Lower leg skin (tissue), 4 donors: ENCODE data around the gene TMC2. TPM values are rescaled to one million over a fixed set of nuclear protein-coding genes. Genes with fewer than 3 reads are reported as not detected.
"Not testable (repeated sequence)": the region's sequence is repeated elsewhere in the genome, so short reads cannot be mapped to it uniquely, and the experiment has no call there.

Experiments used
- DNase-seq, 2 donors: peaks; one replicate each; pipeline ENCODE4 v3.0.0-alpha.2; 2019; ENCODE audit warnings: low spot score in 2 of 2
- H3K4me3 ChIP-seq: fragments of 200-600 bp; sonication (generic); 2 replicates; pipeline ENCODE4 v1.5.1; 2017; ENCODE audit warnings: mild to moderate bottlenecking, low read depth; ENCODE audit not compliant: poor library complexity, severe bottlenecking
- POLR2A ChIP-seq, 2 donors: fragments of 450-650 bp; IDR thresholded peaks; one replicate each; pipeline ENCODE4 v1.6.1; 2016 to 2017; ENCODE audit warnings: antibody characterized with exemption in 2 of 2, mild to moderate bottlenecking in 1 of 2, moderate library complexity in 1 of 2
- WGBS, 2 donors: methylation state at CpG; one replicate each; pipeline ENCODE4 v1.1.5; 2018; 5-methylcytosine and 5-hydroxymethylcytosine counted together
- intact Hi-C: fragments of 100-400 bp; cut with DNase I; formaldehyde crosslinking; loops from one replicate; pipeline ENCODE4 v1.15.0; 2023; ENCODE audit warnings: low total_unique reads
- total RNA-seq, 4 donors: library from RNA; depleted of rRNA; stranded (reverse); fragments of >200 nt; gene quantifications; one replicate each; pipeline ENCODE4 v1.1.0, GENCODE V29; 2016
- TF ChIP-seq, protein P1 (sequence below), 3 donors: fragments of 450-650 bp; IDR thresholded peaks; one replicate each; pipeline ENCODE4 v1.5.1; 2016; ENCODE audit warnings: antibody characterized with exemption in 3 of 3, mild to moderate bottlenecking in 3 of 3, moderate library complexity in 2 of 3

The TMC2 gene
- total RNA-seq, 4 donors from 2014 or later = 0.06 TPM; not detected in 3

DNA sequence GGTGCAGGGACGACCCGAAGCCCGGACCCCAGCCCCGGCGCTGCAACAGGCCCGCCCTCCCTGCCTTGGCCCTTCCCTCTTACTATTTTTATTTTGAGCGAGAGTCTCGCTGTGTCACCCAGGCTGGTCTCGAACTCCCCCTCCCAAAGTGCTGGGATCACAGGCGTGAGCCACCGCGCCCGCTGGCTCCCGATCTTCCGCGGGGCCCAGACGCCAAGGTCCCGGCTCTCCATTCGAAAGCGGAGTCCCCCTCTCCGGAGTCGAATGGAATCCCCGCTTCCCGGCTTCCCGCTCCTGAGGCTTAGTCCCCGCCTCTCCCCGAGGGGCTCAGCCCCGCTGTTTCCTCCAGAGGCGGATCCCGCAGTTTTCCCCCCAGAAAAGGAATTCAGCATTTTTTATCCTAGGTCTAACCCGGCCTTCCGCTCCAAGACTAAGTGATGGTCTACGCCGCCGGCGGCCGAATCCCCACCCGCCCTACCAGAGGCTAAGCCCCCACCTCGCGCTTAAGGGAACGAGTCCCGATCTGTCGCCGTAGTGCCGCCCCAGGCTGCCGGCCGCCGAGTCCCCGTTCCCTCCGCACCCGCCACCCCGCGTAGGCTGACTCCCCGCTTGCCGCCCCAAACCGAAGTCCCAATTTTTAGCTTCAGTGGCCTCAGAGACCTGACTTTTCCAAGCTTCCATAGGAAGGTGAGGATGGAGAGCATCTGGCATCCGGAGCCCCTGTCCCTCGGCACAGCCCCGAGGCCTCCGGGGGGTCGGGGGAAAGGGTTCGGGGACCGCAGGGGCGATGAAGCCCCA, 11.5 kb upstream of the TMC2 start:
- peak; percentile 27 to 90 for DNase-seq

DNA sequence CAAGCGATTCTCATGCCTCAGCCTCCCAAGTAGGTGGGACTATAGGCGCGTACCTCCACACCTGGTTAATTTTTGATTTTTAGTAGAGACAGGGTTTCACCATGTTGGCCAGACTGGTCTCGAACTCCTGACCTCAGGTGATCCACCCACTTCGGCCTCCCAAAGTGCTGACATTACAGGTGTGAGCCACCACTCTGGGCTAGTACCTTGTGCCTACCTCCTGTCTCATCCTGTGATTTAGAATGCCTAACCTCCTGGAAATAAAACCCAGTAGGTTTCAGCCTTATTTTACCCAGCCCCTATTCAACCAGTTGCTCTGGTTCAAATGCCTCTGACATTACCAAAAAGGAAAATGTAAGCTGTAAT, 10.2 kb upstream of the TMC2 start:
- 87 to 95% methylated on average over 5 of the region's 5 CpGs for WGBS, 2 donors
- intact Hi-C loops, H3K4me3 ChIP-seq: not testable (repeated sequence)
- DNase-seq = peak in 1 of 2 donors; percentile 32

More for the DNA sequence above, 11.5 kb upstream of the TMC2 start:
- intact Hi-C loops = no loop called here
- no peak for TF ChIP-seq POLR2A (IDR thresholded peaks at IDR 0.05)
- TF ChIP-seq, protein P1, sequence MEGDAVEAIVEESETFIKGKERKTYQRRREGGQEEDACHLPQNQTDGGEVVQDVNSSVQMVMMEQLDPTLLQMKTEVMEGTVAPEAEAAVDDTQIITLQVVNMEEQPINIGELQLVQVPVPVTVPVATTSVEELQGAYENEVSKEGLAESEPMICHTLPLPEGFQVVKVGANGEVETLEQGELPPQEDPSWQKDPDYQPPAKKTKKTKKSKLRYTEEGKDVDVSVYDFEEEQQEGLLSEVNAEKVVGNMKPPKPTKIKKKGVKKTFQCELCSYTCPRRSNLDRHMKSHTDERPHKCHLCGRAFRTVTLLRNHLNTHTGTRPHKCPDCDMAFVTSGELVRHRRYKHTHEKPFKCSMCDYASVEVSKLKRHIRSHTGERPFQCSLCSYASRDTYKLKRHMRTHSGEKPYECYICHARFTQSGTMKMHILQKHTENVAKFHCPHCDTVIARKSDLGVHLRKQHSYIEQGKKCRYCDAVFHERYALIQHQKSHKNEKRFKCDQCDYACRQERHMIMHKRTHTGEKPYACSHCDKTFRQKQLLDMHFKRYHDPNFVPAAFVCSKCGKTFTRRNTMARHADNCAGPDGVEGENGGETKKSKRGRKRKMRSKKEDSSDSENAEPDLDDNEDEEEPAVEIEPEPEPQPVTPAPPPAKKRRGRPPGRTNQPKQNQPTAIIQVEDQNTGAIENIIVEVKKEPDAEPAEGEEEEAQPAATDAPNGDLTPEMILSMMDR (IDR thresholded peaks at IDR 0.05) = no peak
- 1% methylated on average over 64 of the region's 64 CpGs for WGBS, 2 donors
- peak overlapping the region; percentile 56 for H3K4me3 ChIP-seq

DNA sequence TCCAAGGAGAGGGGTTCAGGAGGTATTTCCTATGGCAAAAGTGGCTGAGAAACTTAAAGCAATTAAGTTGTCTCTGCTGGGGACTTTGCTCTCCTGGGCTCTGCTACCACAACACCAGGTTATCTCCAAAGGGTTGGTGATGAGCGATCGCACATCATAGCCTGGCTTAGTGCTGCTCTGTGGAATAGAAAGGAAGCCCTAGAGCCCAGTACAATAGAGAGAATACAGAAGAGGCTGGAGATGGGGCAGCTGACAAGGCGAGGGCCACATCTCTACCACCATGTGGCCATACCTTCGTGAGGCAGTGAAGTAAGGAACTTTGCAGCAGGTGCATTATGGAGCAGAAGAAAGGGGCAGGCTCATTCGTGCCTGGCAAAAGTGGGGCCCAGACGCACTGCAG, 8.6 kb upstream of the TMC2 start:
- TF ChIP-seq POLR2A (IDR thresholded peaks at IDR 0.05) = no peak
- TF ChIP-seq, protein P1 (IDR thresholded peaks at IDR 0.05) = no peak
- 89 to 90% methylated on average over 6 of the region's 6 CpGs for WGBS, 2 donors
- no peak overlapping the region for H3K4me3 ChIP-seq
- intact Hi-C loops = no loop called here
- DNase-seq = peak in 1 of 2 donors; percentile 54

DNA sequence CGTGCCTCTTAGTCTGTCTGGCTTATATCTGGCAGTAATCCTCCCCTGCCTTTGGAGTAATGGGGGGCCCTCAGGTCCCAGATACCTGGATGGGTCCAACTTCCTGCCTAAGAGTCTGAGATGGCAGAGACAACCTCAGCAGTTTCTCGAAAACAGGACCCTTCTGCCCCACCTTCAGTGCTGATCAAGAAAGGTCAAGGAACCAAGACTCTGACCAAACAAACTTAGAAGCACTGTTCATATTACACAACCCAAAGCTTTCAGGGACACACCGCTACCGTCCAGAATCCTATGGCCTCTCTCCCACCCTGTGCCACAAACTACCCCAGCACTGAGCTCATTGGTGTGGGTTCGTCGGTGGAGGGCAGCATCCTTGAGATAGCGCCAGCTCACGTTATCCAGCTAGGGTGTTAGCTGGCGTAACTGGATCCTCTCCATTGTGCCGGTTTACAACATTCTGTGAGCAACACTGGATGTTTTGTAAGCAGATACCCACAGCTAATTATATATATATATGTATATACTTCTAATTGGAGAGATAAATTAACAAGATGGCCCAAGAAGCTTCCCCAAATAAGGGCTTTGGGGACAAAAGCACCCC, 7.6 kb upstream of the TMC2 start:
- DNase-seq = peak in 1 of 2 donors; percentile 67
- H3K4me3 ChIP-seq = no peak overlapping the region
- intact Hi-C loops = no loop called here
- WGBS, 2 donors = 61 to 66% methylated on average over 10 of the region's 10 CpGs
- TF ChIP-seq, protein P1 (IDR thresholded peaks at IDR 0.05) = no peak
- no peak for TF ChIP-seq POLR2A (IDR thresholded peaks at IDR 0.05)

DNA sequence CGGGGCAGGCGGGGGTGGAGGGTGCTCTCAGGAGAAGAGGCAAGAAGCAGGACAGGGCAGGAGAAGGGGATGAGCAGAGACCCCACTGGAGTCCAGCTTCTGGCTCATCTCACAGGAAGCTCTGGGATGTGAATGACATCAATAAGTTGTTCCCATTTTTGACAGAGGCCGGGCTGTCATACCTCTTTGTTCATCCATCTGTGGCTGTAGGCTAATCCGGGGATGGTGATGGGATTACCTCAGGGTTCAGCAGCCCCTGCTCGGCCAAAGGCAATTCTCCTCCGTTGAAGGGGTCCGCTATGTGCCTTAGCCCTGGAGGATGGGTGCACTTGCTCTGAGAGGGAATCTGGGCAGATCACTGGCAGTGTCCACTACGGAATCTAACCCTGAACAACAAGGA, 3.3 kb upstream of the TMC2 start:
- no peak overlapping the region for H3K4me3 ChIP-seq
- intact Hi-C loops = no loop called here
- 88 to 90% methylated on average over 8 of the region's 8 CpGs for WGBS, 2 donors
- TF ChIP-seq, protein P1 (IDR thresholded peaks at IDR 0.05) = no peak
- no peak for TF ChIP-seq POLR2A (IDR thresholded peaks at IDR 0.05)
- peak in 1 of 2 donors; percentile 54 for DNase-seq

DNA sequence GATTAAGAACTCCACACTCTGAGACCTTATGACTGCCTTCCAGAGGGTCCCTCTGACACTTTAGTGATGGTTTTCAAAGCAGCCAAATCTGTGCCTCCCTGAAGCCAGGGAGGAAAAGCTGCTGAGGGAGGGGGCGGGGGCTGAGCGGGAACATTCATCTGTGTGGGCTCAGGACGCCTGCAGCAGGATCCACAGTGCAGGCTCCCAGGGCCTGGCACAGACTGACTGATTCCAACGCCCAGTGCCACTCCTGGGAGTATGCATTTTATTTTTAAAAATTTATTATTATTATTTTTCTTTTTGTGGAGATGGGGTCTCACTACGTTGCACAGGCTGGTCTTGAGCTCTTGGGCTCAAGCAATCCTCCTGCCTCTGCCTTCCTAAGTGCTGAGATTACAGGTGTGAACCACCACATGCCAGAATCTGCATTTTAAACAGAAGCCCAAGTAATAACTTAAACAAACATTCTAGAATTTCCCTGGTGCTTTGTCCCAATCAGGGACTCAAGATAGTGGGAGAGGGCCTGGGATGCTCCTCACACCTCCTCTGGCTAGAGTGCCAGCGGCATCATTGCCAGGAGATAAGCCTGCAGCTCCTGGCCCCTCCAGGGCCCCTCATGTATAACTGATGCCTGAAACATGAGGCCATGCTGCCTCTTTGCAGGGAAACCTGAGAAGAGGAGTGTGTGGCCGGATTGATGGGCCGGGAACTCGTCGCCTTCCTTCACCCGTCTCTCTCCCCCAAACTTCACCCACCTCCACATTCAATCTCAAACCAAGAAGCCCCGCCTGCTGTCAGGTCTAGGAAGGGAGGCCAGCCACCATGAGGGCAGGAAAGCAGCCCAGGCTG, 438 bp upstream of the TMC2 start:
- DNase-seq = peak in 1 of 2 donors; percentile 77
- intact Hi-C loops = no loop called here
- WGBS, 2 donors = 69 to 78% methylated on average over 12 of the region's 12 CpGs
- TF ChIP-seq POLR2A (IDR thresholded peaks at IDR 0.05) = no peak
- TF ChIP-seq, protein P1 (IDR thresholded peaks at IDR 0.05) = no peak
- H3K4me3 ChIP-seq = no peak overlapping the region
